Amniotic epithelial cell (primary cell): ENCODE data around the gene C1QTNF12.
A peak's percentile ranks its signal among the peaks of the same experiment; 100 is the strongest.

ENCODE experiments used
- DNase-seq: peaks from one replicate; pipeline ENCODE4 v3.0.0-alpha.2; 2010; ENCODE audit warnings: low read depth

C1QTNF12 gene

DNA sequence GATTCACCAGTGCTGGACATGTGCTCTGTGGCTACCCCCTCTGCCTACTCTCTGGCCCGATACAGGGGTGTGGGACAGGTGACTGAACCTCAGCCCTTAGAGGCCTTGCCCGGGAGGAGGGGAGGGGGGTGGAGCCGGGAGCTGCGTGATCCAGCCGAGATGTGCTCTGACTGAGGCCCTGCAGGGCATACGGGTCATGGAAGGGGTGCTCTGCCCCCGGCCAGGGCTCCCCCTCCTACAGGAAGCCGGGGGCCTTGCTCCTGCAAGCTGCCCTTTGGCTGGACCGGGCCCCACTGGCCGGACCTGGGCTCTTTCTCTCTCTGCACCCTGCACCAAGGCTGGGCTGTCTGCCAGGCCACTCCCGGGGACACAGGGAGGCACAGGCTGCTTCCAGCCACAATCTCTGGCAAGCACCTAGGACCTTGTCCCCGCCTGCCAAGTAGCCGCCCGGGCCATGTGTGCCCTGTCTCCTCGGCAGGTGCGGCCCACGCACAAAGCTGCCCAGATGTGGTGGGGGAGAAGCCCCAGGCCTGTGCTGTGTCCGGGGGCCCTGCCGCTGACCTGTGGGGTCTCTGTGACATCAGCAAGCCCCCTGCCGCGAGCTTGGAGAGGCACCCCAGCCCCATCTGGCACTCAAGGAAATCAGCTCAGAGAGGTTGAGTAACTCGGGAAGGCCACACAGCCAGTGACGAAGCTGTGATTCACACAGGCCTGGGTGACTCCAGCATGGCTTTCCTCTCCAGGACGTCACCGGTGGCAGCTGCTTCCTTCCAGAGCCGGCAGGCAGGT, 35.2 kb upstream of the C1QTNF12 start:
- no peak for DNase-seq

DNA sequence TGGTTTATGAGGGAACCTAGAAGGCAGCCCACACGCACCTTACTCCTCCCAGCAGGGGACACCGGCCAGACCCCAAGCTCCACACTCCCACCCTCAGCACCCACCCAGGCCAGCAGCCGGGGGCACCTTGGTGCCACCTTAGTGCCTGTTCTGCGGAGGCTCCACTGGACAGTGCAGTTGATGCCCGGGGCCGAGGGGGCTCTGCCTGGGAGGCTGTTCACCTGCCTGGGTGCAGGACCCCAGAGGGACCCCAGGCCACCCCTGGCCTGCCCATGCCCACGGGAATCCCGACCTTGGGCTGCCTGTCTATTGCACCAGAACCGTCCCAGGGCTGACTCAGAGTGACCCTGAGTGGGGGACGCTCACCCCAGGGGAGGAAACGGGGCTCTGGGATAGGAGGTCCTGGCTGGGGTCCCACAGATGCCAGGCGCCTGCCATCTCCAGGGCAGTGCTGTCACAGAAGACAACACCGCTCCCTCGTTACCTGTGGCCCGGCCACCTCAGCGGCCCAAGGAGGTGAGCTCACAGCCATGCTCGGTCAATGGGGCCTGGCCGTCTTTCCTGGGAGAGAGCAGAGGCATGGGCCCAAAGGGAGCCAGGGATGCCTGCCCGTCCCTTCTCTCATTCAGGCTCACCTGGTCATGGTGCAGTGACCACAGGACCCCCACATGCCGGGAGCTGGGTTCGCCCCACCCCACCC, 34.4 kb upstream of the C1QTNF12 start:
- no peak for DNase-seq

DNA sequence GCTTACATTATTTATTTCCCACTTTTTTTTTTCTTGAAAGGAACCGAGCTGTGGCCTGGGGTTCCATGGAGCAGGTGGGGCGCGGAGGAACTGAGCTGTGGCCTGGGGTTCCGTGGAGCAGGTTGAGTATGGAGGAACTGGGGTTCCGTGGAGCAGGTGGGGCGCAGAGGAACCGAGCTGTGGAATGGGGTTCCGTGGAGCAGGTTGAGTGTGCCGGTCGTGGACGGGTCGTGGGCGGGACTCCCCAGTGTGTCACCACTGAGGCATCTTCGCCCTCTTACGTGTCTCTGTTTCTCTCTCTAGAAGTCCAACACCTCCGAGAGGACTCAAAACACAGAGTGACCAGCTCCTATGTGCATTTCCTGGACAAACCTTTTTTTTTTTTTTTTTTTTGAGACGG, 32.5 kb upstream of the C1QTNF12 start:
- no peak for DNase-seq

DNA sequence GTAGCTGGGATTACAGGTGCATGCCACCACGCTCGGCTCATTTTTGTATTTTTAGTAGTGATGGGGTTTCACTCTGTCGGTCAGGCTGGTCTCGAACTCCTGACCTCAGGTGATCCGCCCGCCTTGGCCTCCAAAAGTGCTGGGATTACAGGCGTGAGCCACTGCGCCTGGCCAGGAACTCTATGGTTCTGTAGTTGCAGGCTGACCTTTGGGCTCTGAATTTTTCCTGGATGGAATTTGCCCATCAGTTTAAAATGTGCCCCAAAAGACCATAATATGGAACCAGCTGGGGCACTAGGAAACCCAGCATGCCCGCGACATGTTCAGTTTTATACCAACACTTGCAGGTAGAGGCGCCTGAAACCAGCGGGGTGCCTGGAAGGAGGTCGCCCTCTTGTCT, 32.1 kb upstream of the C1QTNF12 start:
- DNase-seq: no peak

DNA sequence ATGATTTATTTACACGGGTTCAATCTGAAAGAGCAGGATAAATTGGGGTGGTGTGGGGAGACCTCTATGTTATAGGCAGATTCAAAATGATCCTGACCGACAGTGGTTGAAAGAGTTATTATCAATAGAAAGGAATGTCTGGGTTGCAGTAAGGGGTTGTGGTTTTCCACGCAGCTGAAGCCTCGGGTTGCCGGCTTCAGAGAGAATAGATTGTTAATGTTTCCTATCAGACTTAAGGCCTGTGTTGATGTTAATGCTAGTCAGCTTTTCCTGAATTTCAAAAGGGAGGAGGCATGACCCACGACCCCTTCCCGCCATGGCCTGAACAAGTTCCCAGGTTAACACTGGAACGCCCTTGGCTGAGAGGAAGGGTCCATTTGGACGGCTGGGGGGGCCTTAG, 29.3 kb upstream of the C1QTNF12 start:
- DNase-seq: peak; percentile 35

DNA sequence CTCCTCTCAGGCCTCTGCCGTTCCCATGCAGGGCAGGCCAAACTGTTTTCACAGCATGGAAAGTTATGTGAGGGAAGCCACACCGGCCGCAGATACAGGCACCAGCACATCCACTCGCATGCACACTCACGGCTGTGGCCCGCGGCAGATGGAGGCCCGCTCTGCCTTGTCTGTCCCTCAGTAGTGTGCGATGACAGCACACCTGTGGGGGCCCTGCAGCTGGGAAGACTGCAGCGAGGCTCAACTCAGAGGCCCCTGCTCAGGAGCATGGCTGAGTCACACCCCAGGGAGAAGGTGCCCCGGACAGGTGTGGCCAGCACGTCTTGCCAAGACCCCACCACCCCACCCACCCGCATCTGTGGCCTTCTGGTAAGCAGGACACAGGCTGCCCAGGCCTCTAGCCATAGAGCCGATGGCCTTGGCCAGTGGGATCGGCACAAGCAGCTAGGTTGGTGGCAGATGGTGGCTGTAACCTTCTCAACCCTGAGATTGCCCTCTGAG, 28.5 kb upstream of the C1QTNF12 start:
- DNase-seq: no peak

DNA sequence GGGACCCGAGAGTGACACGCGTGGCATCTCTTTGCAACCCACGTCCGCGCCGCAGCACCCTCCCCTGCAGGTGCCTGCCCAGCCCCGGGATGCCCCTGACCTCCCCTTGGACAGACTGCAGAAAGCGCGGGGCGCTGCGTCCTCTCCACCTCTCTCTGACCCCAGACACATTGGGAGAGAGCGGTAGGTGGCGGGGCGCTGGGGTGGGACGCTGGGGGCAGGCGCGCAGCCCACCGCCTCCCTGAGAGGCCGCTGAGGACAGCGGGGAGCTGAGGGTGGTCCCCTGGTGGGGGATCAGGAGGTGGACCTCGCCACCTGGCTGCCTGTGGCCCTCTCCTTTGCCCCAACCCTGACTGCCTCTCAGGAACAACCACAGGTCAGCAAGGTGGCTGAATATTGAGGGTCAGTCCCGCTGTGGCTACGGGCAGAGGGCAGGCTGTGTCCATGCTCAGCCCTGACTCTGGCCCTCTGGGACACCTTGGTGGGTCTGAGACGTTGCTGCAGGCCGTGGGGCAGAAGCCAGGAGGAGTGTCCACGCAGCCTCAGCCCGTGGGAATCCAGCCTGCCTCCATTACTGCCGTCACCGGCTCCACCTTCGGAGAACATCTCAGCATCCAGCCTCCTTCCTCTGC, 27.9 kb upstream of the C1QTNF12 start:
- DNase-seq: no peak

DNA sequence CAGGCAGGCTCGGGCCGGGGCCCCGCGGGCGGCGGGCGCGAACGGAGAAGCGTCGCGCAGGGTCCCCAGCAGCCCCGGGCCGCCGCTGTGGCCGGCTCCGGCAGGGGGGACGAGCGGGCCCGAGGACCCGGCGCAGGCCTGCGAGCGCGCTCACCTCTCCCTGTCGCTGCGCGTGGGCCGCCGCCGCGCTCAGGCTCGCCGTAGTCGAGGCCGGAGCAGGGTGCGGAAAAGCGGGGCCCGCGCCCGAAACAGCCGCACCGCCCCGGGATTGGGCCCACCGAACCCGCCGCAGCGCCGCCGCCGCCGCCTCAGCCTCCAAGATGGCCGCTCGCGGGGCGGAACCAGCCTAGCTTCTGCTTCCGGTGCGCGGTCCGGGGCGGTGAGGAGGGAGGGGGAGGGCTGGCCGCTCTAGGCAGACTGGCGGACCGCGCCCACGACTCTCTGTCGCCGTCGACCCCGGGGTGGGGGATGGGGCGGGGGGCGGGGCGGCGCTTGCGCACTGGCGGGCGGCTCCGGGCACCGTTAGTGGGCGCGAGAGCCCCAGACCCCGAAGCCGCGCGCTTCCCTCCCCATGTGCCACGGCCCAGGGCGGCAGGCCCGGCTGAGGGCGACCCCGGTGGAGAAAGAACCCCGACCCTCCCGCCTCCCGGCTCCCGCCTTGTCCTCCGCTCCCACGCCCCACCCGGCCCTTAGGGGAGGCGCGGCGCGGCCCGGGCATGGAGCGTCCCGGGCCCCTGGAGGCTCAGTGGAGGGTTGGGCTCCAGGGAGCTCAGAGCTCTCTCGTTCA, 27.2 kb upstream of the C1QTNF12 start, which contains the start of gene UBE2J2:
Gene UBE2J2 (minus strand): TSS at position 343 of the 787 bp plus-strand sequence. CDS start 5,862 bp downstream, outside the sequence.
- peak; percentile 88 for DNase-seq

DNA sequence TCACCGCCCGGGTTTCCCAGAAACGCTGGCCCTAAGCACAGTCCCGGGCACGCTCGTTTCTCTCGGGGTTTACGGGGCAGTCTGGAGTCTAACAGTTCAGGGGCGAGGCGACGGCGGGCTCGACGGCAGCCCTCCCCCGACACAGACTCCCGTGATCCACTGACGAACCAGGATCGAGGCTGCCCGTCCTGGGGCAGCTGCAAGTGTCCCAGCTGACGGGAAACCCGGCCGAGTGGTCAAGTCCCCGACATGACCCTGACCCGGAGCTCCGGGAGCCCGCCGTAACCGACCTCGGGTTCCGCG, 26.6 kb upstream of the C1QTNF12 start:
- no peak for DNase-seq

DNA sequence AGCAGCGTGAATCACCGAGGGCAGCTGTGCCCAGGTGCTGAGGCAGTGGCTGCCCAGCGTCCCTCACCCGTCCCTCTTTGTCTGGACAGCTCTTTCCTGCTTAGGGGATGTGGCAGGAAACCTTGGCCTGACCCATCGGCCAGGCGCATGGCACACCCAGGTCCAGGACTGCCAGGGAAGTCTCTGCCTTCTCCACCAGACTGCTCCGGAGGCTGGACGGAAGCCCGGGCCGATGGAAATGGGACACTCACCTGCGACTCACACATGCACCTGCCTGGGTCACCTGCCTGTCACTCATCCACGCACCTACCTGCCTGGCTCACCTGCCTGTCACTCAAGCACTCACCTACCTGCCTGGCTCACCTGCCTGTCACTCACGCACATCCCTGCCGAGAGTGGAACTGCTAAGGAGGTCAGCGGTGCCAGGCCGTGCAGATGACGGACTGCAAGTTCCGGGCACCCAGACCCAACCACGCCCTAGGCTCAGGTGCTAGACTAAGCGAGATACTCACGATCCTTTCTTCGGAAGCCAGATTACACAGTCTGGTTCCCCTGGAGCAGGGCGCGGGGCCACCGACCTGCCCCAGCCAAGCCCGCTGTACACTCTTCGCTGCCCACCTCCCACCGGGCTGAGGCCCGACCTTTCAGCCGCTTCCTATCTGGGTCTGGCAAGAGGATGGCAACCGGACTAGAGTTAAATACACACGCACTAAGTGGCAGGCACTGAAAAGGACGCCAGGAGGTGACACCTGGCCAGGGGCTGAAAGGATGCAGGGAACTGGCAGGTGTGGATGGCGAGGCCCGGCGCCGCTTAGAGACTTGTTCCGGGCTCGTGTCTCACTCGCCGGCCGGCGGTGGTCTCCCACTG, 26.1 kb upstream of the C1QTNF12 start:
- DNase-seq: no peak

DNA sequence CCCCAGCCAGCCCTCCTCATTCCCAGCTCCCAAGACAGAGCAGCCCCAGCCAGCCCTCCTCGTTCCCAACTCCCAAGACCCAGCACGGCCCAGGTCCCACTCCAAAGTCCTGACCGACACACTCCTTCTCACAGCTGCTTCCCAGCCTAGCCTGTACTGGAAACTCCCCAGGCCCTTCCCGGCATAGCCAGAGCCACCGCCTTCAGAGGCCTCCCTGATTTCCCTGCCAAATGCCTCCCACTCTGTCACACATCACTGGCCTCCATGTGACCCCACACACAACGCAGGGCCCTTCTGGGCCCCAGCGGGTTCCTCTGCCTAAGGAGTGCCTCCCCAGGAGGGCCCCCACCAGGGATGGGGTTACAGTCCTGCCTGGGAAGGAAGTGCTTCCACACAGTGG, 24.3 kb upstream of the C1QTNF12 start:
- DNase-seq: no peak

DNA sequence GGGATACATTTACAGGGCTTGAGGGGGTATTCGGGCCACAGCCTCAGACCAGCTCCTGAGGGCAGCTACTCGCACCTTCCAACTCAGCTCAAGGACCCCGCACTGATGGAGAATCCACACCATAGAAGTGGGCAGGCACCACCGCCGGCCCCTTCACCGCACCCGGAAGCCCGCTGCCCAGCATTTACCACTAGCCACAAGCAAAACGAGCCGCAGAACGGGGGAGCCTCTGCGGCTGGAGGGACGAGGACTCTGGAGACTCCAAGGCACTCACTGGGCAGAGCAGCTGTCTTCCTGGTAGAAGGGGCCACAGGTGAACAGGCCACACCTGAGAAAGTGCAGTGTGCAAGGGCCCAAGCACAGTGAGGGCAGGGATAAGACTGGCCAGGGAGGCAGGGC, 21.8 kb upstream of the C1QTNF12 start:
- no peak for DNase-seq

DNA sequence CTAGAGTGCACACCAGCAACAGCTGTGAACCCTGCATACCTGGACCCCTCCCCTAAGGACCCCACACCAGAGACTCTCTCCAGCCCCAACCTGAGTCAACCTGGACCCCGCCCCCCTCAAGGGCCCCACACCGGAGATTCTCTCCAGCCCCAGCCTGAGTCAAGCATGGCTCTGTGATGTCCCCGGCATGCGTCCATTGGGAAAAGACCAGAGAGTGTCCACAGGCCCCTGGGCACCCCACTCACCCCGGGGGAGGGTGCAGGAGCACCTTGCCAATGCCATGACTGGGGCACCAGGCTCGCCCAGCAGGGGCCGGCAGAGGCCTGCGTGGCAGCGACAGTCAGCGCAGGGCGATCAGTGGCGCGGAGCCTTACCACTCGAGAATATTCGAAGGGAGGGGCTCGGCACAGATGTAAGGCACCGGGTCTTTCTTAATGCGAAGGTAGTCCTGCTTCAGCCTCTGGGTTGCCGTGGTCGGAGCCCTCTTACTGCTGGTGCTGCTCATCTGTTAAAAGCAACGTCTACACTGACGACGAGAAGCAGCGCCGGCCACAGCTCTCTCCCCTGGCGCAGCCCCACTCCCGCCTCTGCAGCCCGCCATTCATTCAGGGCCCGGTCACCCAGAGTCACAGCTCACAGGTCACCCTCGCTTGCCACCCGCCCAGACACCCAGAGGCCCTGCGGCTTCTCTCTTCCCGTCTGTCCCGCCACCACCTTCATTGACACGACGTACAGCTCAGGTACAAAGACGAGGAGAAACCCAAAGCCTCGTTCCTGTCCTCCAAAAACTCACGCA, 21.2 kb upstream of the C1QTNF12 start:
- DNase-seq: no peak

DNA sequence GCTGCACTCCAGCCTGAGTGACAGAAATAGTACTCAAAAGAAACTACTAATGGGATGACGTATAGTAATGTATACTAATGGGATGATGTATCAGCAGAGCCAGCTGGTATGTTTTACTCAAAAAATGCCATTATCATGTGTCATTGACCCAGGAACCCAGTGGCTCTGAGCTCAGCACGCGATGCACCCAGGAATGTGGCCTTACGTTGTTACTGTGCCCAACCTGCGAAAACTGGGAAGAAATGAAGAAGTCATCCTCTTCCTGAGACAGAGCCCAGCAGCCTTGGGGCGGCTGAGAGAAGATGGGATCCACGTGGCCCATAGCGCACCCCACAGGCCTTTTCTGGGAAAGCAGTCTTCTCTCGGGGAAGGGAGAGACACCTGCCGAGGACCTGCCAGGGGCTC, 18.3 kb upstream of the C1QTNF12 start:
- DNase-seq: peak; percentile 87

DNA sequence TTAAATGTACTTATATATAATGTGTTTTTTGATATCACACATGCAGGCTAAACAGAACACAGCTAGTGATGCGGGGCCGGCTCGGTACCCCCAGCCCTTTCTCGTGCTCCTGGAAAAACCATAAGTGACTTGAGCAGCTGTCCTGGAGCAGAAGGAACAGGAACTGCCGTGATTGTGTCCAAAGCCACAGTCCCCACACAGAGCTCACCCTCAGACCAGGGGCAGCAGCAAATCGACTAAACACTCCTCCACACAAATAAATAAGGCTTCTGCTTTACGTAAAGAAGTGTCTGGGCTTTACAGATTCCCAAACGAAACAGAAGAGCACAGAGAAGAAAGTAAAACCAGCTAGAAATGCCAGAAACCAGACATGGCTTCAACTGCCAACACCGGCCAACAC, 17.5 kb upstream of the C1QTNF12 start:
- DNase-seq: no peak

DNA sequence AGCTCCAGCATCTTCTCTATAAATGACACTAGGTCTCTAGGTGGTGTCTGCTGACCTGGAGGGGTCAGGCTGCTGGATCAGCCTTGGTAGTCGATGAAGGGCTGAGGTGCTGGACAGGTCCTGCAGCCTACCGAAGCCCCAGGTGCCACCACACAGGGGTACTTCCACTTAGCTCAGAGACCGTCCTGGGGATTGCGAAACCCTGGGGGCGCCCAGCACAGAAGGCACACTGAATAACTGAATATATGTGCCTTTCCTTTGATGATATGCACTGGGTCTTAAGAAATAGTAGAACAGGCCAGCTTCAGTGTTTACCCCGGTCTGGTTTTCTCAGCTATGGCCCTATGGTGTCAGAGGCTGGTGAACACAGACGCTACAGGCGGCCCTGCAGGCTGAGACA, 16.2 kb upstream of the C1QTNF12 start:
- DNase-seq: no peak

DNA sequence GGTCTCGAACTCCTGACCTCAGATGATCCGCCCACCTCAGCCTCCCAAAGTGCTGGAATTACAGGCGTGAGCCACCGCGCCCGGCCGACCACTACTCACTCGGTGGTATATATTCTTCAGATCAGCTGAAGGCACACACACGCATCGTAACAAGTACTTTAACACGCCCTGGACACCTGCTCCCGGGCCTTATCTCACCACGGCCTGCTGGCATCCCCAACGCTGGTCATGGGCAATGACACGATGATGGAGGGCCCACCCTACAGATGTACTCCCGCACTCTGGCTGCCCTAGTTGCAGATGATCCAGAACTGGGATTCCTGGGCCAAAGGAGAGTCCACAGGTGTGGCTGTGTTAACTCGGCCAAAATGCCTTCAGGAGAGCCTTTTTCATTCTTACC, 15.5 kb upstream of the C1QTNF12 start:
- DNase-seq: no peak

DNA sequence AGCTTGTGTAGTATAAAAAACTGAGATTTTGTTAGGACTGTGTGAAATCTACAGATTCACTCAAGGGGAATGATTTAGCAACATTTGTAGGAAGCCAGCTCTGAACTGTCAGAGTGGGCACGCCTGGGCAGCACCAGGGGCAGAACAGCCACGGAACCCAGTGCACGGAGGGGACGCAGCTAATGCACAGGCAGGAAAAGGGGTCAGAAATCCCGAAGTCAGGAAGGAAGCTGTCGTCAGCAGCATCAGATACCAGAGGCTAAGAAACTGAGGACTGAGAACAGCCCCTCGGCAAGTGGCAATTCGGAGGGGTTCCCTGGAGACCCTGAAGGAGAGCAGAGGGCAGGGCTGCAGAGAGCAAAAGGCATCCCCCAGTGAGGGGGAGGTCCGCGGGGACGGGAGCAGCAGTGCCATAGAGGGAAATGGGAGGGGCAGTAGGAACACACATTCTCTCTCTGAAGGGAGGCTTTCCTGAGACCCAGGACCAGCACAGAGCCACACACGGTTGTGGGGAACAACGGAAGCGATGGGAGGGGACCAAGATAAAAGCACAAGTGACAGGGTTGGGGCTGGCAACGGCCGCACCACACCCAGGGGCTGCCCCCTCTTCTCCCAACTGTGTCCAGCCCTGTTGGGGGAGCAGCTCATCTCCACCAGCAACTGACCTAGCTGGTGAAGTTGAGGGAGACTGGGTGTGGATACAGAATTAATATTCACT, 14.5 kb upstream of the C1QTNF12 start:
- DNase-seq: no peak

DNA sequence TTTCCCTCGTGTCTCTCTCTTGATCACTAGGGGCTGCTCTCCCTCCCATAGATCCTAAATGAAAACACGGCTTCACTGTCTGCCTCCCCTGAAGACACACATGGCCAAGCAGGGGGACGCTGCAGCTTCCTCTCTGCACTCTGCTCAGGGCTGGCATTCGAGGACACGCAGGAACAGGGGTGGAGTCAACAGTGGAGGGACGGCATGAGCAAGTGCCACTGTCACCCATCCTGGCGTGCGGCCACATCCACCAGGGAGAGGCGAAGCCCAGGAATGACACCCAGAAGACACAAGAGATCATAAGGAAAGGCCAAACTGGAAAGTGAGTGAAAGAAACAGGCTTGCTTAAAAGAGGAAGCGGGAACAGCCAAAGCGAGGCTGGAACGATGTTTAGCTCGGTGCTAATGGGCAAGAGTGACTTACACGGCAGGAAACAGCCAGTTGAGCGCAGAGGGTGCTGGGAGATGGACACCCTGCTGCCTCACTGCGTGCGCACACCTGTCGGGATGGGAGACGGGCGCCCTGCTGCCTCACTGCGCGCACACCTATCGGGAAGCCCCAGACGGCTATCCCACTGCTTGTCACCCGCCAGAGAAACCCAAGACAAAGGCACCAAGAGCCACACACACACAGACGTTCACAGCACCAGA, 13.6 kb upstream of the C1QTNF12 start:
- no peak for DNase-seq
